ENCODE data around the gene PAWR. TPM values are rescaled to one million over a fixed set of nuclear protein-coding genes. Genes with fewer than 3 reads are reported as not detected.

Gene PAWR
- total RNA-seq, 1 donor from 2014 or later = 6.6 TPM

Other genes starting within 250 kb of the PAWR start
- 63.3 TPM for gene PPP1R12A, start 244.1 kb upstream of the PAWR start, total RNA-seq

All from cardiac septum (tissue), 1 donor.